AG10803 (cell line): ENCODE results near the gene LSP1.
"Not testable (repeated sequence)": the region's sequence is repeated elsewhere in the genome, so short reads cannot be mapped to it uniquely, and the experiment has no call there.

ENCODE experiments used
- DNase-seq: peaks from one replicate; pipeline ENCODE4 v3.0.0; 2010; ENCODE audit warnings: low read depth
- H3K4me3 ChIP-seq: 2 replicates; pipeline ENCODE4 v1.5.1; 2011; ENCODE audit warnings: mild to moderate bottlenecking, low read length, control low read depth
- CTCF ChIP-seq: conservative IDR thresholded peaks from 2 replicates; pipeline ENCODE4 v1.5.1; 2011; ENCODE audit warnings: mild to moderate bottlenecking, low read length, control low read depth, inconsistent platforms

The LSP1 gene

GRCh38 chr11:1870326-1870696 lies 17.4 kb downstream of the LSP1 start:
- TF ChIP-seq CTCF: no peak
- no peak for DNase-seq
- no peak overlapping the region for H3K4me3 ChIP-seq

- no peak for TF ChIP-seq CTCF
- H3K4me3 ChIP-seq: no peak overlapping the region
- peak; percentile 34 for DNase-seq
Observed at GRCh38 chr11:1870721-1871466, 18.0 kb downstream of the LSP1 start.

GRCh38 chr11:1871531-1871930 lies 18.6 kb downstream of the LSP1 start:
- no peak for DNase-seq
- H3K4me3 ChIP-seq: no peak overlapping the region
- TF ChIP-seq CTCF: no peak

GRCh38 chr11:1872267-1872985 lies 19.5 kb downstream of the LSP1 start:
- DNase-seq: no peak
- no peak overlapping the region for H3K4me3 ChIP-seq
- no peak for TF ChIP-seq CTCF

- no peak for TF ChIP-seq CTCF
- H3K4me3 ChIP-seq: no peak overlapping the region
- no peak for DNase-seq
Observed at GRCh38 chr11:1873048-1873812, 20.3 kb downstream of the LSP1 start.

- not testable (repeated sequence) for H3K4me3 ChIP-seq, DNase-seq
Observed at GRCh38 chr11:1873813-1874150, 20.9 kb downstream of the LSP1 start.

- H3K4me3 ChIP-seq, DNase-seq: not testable (repeated sequence)
Observed at GRCh38 chr11:1874441-1875092, 21.7 kb downstream of the LSP1 start.
